Activated T-helper 1 cell treated with Interleukin-2 at 50 U/mL for 16 hours (primary cell): ENCODE results near the gene SHD.

ENCODE experiments used
- DNase-seq: peaks from one replicate; pipeline ENCODE4 v3.0.0-alpha.2; 2020; ENCODE audit warnings: low read depth

The SHD gene

DNA sequence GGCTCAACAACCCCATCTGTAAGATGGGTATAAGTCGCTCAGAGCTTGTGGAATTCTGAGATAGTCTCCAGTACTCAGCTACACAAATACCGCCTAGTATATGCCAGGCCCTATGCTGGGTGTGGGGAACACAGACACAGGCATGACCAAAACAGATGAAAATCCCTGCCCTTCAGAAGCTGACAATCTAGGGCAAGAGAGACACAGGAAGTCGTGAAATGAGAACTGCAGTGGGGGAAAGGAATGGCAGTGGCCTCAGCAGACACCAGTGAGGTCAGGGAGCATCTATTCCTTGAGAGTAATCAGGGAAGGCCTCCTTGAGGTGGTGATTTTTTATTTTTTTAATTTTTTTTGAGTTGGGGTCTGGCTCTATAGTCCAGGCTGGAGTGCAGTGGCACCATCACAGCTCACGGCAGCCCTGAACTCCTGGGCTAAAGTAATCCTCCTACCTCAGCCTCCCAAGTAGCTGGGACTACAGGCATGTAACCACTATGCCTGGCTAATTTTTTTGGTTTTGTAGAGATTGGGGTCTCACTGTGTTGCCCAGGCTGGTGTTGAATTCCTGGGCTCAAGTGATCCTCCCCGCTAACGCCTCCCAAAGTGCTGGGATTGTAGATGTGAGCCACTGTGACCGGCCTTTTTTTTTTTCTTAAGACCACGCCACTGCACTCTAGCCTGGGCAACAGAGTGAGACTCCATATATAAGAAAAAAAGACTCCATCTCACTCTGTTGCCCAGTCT, 19.9 kb downstream of the SHD start:
- DNase-seq, result no peak

DNA sequence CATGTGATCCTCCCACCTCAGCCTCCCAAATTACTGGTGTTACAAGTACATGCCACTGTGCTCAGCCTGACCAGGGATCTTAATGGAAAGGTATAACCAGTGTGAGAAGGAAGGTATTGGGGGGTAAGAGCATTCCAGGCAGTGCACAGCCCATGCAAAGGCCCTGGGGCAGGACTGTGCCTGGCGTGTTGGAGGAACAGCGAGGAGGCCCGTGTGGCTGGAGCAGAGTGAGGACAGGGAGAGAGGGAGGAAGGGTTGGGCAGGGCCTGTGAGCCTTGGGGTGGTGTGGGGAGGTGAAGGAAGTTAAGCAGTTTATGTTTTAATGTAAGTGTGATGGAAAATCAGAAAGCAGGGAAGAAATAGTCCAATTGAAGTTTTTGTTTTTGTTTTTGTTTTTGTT, 21.5 kb downstream of the SHD start:
- DNase-seq, result no peak

DNA sequence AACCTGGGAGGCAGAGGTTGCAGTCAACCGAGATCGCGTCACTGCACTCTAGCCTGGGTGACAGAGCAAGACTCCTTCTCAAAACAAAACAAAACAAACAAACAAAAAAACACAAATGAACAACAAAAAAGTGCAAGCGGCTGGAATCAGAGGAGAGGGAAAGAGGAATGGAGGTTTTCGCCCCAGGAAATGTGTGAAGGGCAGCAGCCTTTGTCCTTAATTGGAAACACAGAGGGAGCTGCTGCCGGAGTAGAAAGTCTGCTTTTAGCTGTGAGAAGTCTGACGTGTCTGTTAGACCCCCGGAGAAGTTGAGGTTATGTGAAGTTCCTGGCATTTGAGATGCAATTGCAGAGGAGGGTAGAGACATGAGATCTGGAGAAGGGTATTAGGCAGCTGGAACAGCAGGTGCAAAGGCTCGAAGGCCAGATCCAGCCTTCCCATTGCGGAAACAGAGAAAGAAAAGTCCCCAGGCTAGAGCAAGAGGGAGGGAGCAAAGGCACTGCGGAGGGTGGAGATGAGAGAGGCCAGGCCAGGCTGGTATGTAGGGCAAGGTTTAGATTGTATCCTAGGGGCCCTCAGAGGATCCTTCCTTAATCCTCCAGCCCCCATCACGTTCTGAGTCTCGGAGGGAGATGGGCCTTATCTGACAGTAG, 22.6 kb downstream of the SHD start:
- no peak for DNase-seq

DNA sequence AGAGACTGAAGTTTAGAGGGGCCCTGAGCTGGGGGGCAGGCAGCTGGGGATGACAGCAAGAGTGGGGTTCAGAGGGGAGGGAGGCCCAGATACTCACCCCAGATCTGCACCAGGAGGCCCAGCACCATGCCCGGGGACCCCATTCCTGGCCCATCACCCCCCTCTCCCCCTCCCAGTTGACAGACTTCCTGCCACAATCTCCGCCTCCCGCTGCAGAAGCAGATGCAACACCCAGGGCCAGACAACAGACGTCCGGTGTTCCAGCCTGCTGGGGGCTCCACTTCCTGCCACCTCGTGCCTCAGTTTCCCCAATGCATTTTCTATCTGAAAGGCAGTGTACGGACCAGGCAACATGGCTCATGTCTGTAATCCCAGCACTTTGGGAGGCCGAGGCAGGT, 23.2 kb downstream of the SHD start, which contains the start of gene TMIGD2:
Gene TMIGD2, minus strand, starts transcription at position 147 of the 398 bp plus-strand sequence. Its CDS starts 4 bp downstream, at position 143.
- DNase-seq, result peak; percentile 8

DNA sequence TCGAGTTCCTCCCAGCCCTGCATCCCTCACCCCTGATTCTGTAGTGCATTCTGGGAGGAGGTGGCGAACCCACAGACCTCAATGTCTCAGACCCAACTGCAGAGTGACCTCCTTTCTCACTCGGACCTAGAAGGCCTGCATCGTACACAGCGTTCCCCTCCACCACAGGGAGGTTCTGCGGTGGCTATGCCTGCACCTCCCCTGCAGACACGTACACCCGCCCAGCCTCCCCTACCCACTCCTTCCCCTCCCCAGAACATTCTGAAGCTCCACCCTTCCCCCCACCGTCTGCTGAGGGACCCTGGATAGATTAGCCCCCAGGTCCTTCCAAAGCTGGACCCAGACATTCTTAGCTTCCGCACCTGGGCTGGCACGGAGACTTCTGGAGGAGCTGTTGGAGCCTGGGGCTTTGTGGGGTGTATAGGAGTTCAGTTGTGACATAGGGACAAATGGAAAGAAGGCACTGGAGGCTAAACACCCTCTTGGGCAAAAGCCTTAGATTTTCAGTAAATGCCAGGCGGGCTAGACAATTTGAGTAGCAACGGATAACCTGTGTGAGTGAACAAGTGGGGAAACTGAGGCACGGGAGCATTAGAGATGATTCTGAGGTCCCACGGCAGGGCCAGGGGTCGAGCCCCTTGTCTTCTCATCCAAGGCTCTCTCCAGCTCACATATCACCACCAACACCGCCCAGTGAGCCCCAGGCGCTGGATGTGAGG, 24.9 kb downstream of the SHD start:
- DNase-seq, result no peak

DNA sequence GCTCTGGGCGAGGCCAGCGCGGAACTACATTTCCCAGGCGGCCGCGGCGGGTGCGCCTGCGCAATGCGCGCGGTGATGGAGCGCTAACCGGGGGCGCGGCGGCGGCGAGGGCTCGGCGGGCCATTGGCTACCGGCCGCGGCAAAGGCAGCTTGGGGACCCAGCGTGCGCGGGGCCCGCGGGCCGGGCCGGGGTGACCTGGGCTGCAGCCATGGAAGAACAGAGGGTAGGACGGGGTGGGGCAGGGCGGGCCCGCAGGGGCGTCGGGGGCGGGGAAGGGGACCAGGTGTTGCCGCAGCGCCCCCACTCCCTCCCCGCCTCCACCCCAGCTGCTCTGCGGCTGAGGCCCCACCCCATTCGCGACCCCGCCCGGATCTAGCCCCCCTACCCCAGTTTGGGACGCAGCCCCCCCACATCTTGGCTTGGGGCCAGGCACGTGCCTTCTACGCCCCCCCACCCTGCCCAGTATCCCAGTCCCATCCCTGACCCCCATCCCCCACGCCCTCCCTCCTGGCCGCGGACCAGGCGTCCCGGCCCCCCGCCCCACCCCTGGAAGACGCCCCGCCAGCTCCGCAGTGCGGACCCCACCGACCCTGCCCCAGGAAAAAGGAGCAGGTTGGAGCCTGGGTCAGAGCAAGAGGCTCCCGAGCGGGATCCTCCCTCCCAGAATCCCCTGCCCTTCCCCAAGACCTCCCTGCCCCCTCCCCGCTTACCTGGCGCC, 25.6 kb downstream of the SHD start, which contains the start of gene FSD1:
Gene FSD1, plus strand, starts transcription at position 61 of the 719 bp plus-strand sequence. Its CDS starts 149 bp downstream, at position 210.
- DNase-seq, result peak; percentile 35

DNA sequence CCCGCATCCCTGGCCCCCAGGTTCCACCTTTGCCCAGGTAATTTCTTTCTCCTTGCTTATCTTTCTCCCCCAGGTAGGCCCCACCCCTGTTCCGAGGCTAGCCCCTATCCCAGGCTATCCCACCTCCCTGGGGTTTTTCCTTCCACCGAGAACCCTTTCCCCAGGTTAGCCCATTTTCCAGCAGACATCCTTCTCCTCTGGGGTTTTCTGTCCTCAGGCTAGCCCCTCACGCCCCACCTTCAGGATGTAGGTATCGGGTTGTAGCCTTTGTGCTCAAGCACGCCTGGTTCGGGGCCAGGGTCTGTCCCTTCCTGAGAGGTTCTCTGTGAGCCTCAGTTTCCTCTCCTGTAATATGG, 26.2 kb downstream of the SHD start:
- DNase-seq, result no peak

DNA sequence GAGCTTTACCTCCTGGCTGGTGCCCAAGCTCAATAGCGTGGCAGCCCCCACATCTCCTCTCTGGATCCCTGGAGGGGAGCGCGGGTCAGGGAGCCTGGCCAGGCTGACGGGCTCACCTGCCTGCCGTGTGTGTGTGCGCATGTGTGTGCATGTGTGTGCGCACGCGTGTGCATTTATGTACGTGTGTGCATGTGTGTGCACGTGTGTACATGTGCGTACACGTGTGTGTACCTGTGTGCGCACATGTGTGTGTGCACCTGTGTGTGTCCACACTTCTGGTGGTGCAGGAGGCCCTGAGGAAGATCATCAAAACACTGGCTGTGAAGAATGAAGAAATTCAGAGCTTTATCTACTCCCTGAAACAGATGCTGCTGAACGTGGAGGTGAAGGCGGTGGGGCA, 26.6 kb downstream of the SHD start:
- no peak for DNase-seq

DNA sequence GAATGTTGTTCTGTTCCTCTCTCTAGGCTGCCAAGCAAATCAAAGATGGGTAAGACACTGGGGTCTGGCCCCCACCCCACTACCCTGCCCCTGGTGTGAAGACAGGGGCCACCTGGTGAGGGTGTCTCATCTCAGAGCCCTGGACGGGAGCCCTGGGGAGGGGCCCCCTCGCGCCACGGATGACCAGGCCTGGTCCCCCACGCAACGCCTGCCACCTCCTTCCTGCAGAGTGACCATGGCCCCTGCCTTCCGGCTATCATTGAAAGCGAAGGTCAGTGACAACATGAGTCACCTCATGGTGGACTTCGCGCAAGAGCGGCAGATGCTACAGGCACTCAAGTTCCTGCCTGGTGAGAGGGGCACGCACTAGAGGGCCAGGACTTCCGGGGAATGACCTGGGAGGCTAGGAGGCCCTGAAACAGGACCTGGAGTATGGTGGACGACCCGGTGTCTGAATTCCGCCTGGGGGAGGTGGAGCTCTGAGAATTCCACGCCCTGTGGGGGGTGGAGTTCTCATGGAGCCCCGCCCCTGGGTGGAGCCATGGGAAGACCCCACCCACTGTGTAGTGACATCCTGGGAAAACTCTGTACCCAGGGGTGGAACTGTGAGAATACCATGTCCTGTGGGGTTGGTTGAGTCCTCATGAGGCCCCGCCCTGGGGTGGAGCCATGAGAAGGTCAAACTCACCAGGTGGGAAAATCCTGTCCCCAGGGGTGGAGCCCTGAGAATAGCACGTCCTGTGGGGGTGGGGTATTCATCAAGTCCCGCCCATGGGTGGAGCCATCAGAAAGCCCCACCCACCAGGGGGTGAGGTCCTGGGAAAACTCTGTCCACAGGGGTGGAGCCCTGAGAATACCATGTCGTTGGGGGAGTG, 31.4 kb downstream of the SHD start:
- no peak for DNase-seq

DNA sequence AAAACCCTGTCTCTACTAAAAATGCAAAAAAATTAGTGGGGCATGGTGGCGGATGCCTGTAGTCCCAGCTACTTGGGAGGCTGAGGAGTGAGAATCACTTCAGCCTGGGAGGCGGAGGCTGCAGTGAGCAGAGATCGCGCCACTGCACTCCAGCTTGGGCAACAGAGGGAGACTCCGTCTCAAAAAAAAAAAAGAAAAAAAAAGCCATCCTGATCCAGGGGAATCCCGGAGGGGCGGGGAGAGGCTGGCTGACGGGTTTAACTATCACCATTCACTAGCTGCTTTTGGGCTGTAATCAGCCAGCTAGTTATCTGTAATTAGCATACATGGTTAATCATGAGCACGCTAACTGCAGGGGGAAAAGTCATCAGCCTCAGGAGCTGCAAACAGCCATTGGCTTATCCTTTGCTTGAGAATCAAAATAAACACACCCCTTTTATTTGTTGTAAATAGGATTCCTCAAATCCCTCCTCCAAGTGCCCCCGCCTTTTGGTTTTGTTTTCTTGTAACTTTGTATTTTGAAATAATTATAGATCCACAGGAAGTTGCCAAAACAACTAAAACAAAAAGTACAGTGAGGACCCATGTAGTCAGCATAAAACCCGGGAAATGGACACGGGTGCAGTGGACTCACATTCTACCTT, 34.9 kb downstream of the SHD start:
- no peak for DNase-seq

DNA sequence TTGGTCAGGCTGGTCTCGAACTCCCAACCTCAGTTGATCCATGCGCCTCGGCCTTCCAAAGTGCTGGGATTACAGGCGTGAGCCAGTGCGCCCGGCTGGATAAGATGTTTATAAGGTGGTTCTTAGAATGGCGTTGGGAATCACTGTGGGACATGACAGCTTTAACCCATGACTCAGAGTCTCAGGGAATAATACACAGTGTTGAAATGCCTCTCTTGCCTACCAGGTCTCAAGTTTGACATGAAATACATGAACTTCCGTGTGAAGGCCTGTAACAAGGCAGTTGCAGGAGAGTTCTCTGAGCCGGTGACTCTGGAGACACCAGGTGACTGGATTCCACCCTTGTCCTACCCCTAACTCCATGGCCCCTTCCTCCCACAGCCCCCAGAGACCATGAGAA, 37.9 kb downstream of the SHD start:
- DNase-seq, result no peak

DNA sequence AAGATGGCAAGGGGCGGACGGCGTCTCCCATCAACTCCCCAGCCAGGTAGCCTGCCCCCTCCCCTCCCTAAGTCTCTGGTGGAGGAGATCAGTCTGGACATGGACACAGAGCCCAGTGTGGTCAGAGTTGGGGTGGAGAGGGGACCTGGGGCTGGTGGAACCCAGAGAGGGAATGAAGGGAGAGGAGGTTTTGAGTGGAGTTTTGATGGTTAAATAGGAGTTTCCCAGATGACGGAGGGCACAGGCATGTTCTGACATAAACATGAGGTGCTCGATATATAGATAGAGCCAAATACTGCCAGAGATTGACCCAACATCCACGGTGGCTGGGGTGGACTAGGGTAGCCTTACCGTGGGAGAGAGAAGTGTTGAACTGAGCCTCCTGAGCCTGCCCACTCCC, 39.4 kb downstream of the SHD start:
- DNase-seq, result no peak

DNA sequence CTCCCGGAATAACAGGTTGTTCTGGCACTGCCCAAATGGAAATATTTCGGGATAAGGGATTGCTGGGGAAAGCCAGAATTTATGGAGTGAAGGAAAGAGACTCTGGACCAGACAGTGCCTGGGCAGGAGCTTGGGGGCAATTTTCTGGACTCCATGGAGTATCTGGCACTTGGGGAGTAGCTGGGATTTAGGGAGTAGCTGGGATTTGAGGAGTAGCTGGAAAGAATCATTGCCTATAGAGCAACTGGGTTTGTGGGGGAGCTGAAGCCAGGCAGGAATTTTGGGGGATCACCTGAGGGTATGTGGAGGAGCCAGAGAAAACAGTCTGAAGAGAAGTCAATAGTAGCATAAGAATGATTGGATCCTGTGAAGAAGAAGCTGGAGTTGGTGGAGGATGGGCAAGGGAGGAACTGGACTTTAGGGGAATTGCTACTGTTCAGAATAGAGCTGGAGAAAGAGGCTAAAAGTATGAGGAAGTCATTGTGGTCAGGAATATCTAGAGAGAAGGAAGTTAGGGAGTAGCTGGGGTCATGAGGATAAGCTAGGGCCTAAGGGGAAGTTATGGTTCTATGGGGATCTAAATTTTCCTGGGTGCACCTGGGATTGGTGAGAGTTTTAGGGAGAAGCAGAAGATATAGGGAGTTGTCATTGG, 40.1 kb downstream of the SHD start:
- no peak for DNase-seq

DNA sequence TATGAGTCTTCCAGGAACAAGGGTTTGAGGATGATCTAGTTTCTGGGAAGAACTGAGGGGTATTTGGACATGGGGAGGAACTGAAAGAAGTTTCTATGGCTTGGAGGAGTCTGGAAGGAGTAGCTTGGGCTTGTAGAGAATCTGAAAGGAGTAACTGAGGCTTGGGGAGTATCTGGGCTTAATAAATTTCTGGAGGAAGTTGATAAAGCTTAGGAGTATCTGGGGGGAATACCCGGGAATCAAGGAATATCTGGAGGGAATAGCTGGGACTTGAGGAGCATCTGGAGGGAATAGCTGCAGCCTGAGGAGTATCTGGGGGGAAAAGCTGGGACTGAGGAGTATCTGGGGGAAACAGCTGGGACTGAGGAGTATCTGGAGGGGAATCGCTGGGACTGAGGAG, 41.4 kb downstream of the SHD start:
- DNase-seq, result no peak

DNA sequence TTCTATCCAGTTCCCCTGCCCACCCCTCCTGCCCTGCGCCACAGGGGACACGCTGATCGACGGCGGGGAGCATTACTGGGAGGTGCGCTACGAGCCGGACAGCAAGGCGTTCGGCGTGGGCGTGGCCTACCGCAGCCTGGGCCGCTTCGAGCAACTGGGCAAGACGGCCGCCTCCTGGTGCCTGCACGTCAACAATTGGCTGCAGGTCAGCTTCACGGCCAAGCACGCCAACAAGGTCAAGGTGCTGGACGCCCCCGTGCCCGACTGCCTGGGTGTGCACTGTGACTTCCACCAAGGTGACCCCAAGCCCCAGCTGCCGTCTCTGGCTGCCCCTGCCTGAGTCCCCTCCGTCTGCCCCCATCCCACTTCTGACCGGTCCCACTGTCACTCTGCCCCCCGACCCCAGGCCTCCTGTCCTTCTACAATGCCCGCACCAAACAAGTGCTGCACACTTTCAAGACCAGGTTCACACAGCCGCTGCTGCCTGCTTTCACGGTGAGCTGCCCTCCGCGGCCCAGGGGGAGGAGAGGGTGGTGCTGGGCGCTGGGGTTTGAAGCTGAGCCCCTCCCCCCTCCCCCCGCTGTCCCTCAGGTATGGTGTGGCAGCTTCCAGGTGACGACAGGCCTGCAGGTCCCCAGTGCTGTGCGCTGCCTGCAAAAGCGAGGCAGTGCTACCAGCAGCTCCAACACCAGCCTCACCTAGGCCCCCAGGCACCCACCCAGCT, 44.0 kb downstream of the SHD start:
- DNase-seq, result no peak

DNA sequence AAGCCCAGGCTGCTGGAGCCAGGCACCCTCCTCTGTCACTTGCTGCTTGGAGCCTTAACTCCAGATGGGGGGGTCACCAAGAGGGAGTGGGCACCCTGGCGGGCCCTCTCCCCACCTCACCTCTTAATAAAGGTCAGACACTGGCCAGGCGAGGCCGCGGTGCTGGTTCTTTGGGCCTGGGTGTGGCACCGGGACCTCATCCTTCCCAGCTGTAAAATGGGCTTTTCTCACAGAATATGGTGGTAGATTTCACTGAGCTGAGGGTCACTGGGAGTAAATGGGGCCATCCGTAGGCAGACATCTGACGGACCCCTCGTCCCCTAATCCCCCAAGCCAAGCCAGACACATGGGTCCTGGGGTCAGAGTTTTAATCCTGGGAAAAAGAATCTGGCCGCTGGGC, 44.6 kb downstream of the SHD start:
- DNase-seq, result no peak

DNA sequence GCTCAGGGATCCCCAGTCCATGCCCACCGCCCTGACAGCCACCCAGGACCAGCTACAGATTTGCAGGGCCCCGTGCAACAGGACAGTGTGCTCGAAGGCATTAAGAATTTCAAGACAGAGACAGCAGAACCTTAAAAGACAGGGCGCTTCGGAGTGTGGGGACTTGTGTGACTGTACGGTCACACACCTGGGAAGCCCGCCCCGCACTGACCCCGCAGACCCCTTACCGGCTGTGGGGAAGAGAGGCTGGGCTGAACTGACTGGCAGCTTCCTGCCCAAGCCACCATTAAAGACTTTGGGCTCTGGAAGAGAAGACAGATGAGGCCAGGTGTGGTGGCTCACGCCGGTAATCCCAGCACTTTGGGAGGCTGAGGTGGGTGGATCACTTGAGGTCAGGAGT, 45.2 kb downstream of the SHD start:
- DNase-seq, result no peak

DNA sequence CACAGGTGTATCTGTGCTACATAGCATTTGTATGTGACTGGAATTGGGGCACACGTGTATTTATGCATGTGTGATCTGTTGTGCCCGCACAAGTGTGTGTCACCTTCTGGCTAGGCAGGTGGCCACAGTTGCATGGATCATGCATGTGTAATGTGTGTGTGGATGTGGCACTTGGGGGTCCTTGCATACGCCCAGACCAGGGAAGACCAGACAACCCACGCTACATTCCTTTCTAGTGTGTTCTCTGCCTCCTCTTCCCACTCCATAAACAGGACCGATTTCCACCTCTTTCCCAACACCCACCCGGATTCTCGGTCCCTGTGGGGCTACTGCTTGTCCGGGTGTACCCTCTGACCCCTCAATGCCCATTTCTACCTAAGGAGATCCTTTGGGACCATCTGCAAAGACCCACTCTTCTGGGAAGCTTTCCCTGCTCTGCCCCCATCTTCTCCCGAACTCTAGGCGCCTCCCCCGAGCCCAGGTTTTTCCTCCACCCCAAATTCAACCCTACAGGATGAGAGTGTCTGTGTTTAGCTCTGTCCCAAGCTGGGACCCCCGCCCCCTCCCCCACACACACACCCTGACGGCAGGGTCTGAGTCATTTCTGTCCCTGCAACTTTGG, 47.3 kb downstream of the SHD start:
- no peak for DNase-seq

DNA sequence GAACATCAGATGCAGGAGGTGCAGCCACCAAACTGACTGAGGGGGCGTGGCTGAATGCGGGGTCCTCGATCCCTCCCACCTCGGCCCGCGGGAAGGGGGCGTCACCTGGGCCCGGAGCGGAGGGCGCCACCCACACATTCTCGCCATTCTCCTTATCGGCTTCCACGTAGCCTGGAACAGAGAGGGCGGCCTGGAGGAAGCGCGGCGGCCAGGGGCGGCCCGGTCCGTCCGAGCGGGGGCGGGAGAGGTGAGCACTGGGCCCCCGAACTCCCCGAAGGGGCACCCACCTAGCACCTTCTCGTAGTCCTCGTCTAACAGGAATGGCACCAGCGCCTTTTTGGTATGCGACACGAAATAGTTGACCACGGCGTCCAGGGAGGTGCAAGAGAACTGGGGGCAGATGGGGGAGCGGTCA, 47.8 kb downstream of the SHD start:
- DNase-seq, result no peak
